Neural cell (in vitro differentiated cells): Measurements from ENCODE around the gene PKN1.

Source experiments
- EP300 ChIP-seq: fragments of 450-650 bp; conservative IDR thresholded peaks from 2 replicates; pipeline ENCODE4 v1.6.1; 2014; ENCODE audit warnings: antibody characterized with exemption, mild to moderate bottlenecking, moderate library complexity; ENCODE audit not compliant: poor library complexity, severe bottlenecking
- POLR2AphosphoS5 ChIP-seq: IDR thresholded peaks from 2 replicates; pipeline ENCODE4 v1.6.1; 2012
- RAD21 ChIP-seq: fragments of 450-650 bp; conservative IDR thresholded peaks from 2 replicates; pipeline ENCODE4 v1.6.1; 2014; ENCODE audit warnings: antibody characterized with exemption, mild to moderate bottlenecking, moderate library complexity
- TAF1 ChIP-seq: IDR thresholded peaks from 2 replicates; pipeline ENCODE4 v1.6.1; 2012; ENCODE audit warnings: low read depth
- TF ChIP-seq, protein P1 (sequence below): fragments of 450-650 bp; IDR thresholded peaks from 2 replicates; pipeline ENCODE4 v1.5.1; 2014; ENCODE audit warnings: antibody characterized with exemption, mild to moderate bottlenecking, moderate library complexity; ENCODE audit not compliant: poor library complexity, severe bottlenecking

DNA sequence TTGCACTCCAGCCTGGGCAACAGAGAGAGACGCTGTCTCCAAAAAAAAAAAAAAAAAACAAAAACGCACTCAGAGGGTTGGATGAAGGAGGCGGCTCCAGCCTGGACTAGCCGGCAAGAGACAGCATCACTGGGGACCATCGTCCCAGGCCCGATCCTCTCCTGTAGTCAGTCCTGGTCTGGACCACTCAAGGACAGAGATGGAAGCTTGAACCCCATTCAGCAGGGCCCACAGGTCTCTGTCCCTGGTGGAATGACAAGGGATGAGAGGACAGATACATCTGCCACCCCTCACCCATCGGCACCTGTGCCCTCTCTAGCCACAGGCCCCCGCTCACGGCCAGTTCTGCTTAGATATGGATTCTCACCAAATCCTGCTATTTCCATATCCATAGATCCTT, 37.8 kb upstream of the PKN1 start:
- TF ChIP-seq, protein P1, sequence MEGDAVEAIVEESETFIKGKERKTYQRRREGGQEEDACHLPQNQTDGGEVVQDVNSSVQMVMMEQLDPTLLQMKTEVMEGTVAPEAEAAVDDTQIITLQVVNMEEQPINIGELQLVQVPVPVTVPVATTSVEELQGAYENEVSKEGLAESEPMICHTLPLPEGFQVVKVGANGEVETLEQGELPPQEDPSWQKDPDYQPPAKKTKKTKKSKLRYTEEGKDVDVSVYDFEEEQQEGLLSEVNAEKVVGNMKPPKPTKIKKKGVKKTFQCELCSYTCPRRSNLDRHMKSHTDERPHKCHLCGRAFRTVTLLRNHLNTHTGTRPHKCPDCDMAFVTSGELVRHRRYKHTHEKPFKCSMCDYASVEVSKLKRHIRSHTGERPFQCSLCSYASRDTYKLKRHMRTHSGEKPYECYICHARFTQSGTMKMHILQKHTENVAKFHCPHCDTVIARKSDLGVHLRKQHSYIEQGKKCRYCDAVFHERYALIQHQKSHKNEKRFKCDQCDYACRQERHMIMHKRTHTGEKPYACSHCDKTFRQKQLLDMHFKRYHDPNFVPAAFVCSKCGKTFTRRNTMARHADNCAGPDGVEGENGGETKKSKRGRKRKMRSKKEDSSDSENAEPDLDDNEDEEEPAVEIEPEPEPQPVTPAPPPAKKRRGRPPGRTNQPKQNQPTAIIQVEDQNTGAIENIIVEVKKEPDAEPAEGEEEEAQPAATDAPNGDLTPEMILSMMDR = no peak
- TF ChIP-seq TAF1 = no peak
- TF ChIP-seq POLR2AphosphoS5 = no peak
- TF ChIP-seq EP300 = no peak
- no peak for TF ChIP-seq RAD21
